Pancreas (tissue), 10 donors: Measurements from ENCODE around the gene TGFBR2. TPM values are rescaled to one million over a fixed set of nuclear protein-coding genes. Genes with fewer than 3 reads are reported as not detected.
A peak's percentile ranks its signal among the peaks of the same experiment; 100 is the strongest.

ENCODE experiments used
- ATAC-seq, 4 donors: fragments of 200-7000 bp; cut with Tn5 transposase; one replicate each; pipeline versions ENCODE4 v1.8.0 to v1.9.1; 2020; ENCODE audit warnings: mild to moderate bottlenecking in 4 of 4, moderate library complexity in 4 of 4
- DNase-seq, 6 donors: peaks; one replicate each; pipeline ENCODE4 v3.0.0-alpha.2; 2020
- FAIRE-seq: peaks from 2 replicates; lab custom pipeline; 2012; peaks lifted over from hg19 to GRCh38; lab: Jason Lieb, UNC
- H3K27ac ChIP-seq, 4 donors: fragments of 200-600 bp; sonication (generic); 1 replicate in 3 of 4; 2 replicates in 1 of 4; pipeline versions ENCODE4 v1.5.0 to v1.8.0; 2020
- H3K27me3 ChIP-seq, 4 donors: fragments of 200-600 bp; one replicate each; pipeline ENCODE4 v1.8.0; 2021
- H3K36me3 ChIP-seq, 3 donors: fragments of 200-600 bp; sonication (generic) in 1 of 3; one replicate each; pipeline versions ENCODE4 v1.5.0 to v1.8.0; 2020 to 2021
- H3K4me1 ChIP-seq, 3 donors: fragments of 200-600 bp; one replicate each; pipeline ENCODE4 v1.8.0; 2021
- H3K4me3 ChIP-seq, 4 donors: fragments of 200-600 bp; sonication (generic) in 2 of 4; one replicate each; pipeline versions ENCODE4 v1.5.0 to v1.8.0; 2020 to 2021
- H3K9me3 ChIP-seq, 4 donors: fragments of 200-600 bp; one replicate each; pipeline ENCODE4 v1.8.0; 2021
- CTCF ChIP-seq, 4 donors: fragments of 200-600 bp; sonication (generic) in 3 of 4; IDR thresholded peaks; one replicate each; pipeline versions ENCODE4 v1.5.0 to v1.8.0; 2021; ENCODE audit warnings: antibody characterized with exemption in 4 of 4
- WGBS, 2 donors: extraction: QIAGEN DNeasy Blood & Tissue Kit; methylation state at CpG; one replicate each; pipeline ENCODE4 v1.1.7; 2013; 5-methylcytosine and 5-hydroxymethylcytosine counted together
- intact Hi-C, 3 donors: fragments of 100-400 bp; cut with DNase I; formaldehyde crosslinking; loops; one replicate each; pipeline versions ENCODE4 v1.11.1 to v1.14.2; 2022
- polyA plus RNA-seq, 2 donors: library from polyadenylated mRNA; stranded (reverse); fragments of 200-250 nt; gene quantifications; one replicate each; pipeline ENCODE4 v1.2.3, GENCODE V29; 2013
- total RNA-seq, 6 donors: library from RNA; stranded (reverse); fragmentation: NEBNext Ultra II Directional in 4 of 6; extraction: Animal tissue kit (Norgen Biotek cat#: 25700) in 4 of 6; gene quantifications; one replicate each; pipeline versions ENCODE4 v1.2.1 to v1.2.4, GENCODE V29; 2021 to 2023
- donor health status: healthy with polysubstance abuse.
- donor health status: DM: no; HTN: no; CAD: no; lungs with moderate emphysema.
- donor health status: DM: no; HTN: no; CAD: no.
- donor health status: control.
- donor health status: control.
- donor health status: Bipolar disorder and iron deficiency.
- donor health status: DM: yes; HTN: yes; CAD: no.
- donor health status: DM: no; HTN: no; CAD: no.
- donor health status: DM: no; HTN: no; CAD: no.
- donor health status: DM: yes; HTN: yes; CAD: no.

TGFBR2 gene
- total and polyA plus RNA-seq, 8 donors = 9.0 to 60.8 (median 31.1) TPM

DNA sequence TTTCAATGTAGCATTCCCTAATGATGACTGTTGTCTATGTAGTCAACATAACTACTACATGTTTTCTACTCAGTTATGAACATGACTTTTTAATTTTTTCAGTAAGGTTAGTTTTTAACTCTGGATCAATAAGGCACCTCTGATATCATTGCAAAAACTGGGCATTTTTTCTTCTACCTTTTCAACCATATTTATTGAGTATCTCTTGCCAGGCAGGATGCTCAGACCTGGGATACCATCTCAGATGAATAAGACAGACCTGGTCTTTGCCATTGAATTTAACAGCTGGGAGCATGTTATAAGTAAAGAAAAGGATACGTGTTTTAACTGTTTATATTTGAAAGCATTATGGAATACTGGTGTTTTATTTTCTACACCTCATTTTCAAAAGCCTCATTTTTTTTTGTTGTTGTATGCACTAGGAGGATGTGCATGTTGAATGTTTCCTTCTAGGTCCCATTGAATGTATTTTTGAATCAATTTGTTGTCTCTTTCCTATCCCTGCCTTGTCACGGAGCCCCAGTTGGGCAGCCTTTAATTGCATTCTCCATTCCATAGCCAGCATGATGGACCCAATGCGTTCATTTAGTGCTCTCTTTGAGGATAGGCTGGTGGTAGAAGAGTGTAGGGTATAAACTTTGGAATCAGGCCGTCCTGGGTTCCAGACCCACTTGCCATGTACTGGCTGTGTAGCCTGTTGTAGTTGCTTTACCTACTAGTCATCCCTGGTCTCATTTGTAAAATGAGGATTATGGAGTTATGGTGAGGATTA, 3.7 kb downstream of the TGFBR2 start:
- H3K4me3 ChIP-seq = no peak overlapping the region
- DNase-seq (no peak), ATAC-seq (no peak), FAIRE-seq (no peak)
- H3K36me3 ChIP-seq = no peaks in the 10 kb centered on the region
- H3K27ac ChIP-seq = peak overlapping the region in 1 of 4 donors; percentile 0
- WGBS, 2 donors = 83 to 87% methylated on average over 4 of the region's 4 CpGs
- H3K27me3 ChIP-seq = no peaks in the 10 kb centered on the region
- no peaks in the 10 kb centered on the region for H3K9me3 ChIP-seq
- no peak for TF ChIP-seq CTCF (IDR thresholded peaks at IDR 0.05)
- intact Hi-C loops = no loop called here
- peaks cover 7 to 33% (median 26%) of the 10 kb centered on the region in 3 donors for H3K4me1 ChIP-seq

GRCh38 chr3:30610702-30611368, 4.4 kb downstream of the TGFBR2 start:
- Histone ChIP-seq H3K27ac (no peak overlapping the region), H3K9me3 (no peaks in the 10 kb centered on the region), H3K4me3 (no peak overlapping the region), H3K36me3 (no peaks in the 10 kb centered on the region), H3K4me1 (peaks cover 7 to 28% (median 26%) of the 10 kb centered on the region in 3 donors), H3K27me3 (no peaks in the 10 kb centered on the region)
- TF ChIP-seq CTCF (IDR thresholded peaks at IDR 0.05) = no peak
- intact Hi-C loops = no loop called here
- no peak for ATAC-seq
- WGBS, 2 donors = 69 to 72% methylated on average over 3 of the region's 3 CpGs
- DNase-seq = no peak
- no peak for FAIRE-seq

- DNase-seq (no peak), ATAC-seq (peak in 1 of 4 donors; percentile 14), FAIRE-seq (no peak)
- intact Hi-C loops = no loop called here
- TF ChIP-seq CTCF (IDR thresholded peaks at IDR 0.05) = no peak
- Histone ChIP-seq H3K36me3 (no peaks in the 10 kb centered on the region), H3K4me1 (peaks cover 7 to 37% (median 28%) of the 10 kb centered on the region in 3 donors), H3K9me3 (no peaks in the 10 kb centered on the region), H3K27ac (no peak overlapping the region), H3K27me3 (no peaks in the 10 kb centered on the region), H3K4me3 (no peak overlapping the region)
- WGBS, 2 donors = 88 to 91% methylated on average over 7 of the region's 7 CpGs
Measured at GRCh38 chr3:30611613-30612436, 5.4 kb downstream of the TGFBR2 start.

- FAIRE-seq (no peak), DNase-seq (no peak), ATAC-seq (peak in 1 of 4 donors; percentile 31)
- intact Hi-C loops = no loop called here
- no peaks in the 10 kb centered on the region for H3K9me3 ChIP-seq
- no peaks in the 10 kb centered on the region for H3K36me3 ChIP-seq
- H3K27ac ChIP-seq = no peak overlapping the region
- peaks cover 7 to 38% (median 28%) of the 10 kb centered on the region in 3 donors for H3K4me1 ChIP-seq
- 51 to 69% methylated on average over 3 of the region's 3 CpGs for WGBS, 2 donors
- H3K4me3 ChIP-seq = no peak overlapping the region
- H3K27me3 ChIP-seq = no peaks in the 10 kb centered on the region
- no peak for TF ChIP-seq CTCF (IDR thresholded peaks at IDR 0.05)
Measured at GRCh38 chr3:30612437-30613132, 6.2 kb downstream of the TGFBR2 start.
